ENCODE data around the gene APOD.

APOD gene

GRCh38 chr3:195548006-195548405 lies 35.7 kb downstream of the APOD start:
- Histone ChIP-seq H3K36me3 (ENCODE audit: insufficient read depth, low read length) (no peaks in the 10 kb centered on the region), H3K4me3 (no peak overlapping the region), H3K27ac (no peak overlapping the region), H3K9ac (ENCODE audit: insufficient read length) (no peak overlapping the region), H3K9me3 (ENCODE audit: low read depth, low read length) (no peaks in the 10 kb centered on the region)
- DNase-seq (ENCODE audit: low read depth, low spot score), result no peak
- TF ChIP-seq FOXP2 (optimal IDR thresholded peaks at IDR 0.05; ENCODE audit: control extremely low read depth, extremely low read length, insufficient read depth), result no peak
- TF ChIP-seq EZH2 (IDR thresholded peaks at IDR 0.05), result no peak
- no peak for TF ChIP-seq POLR2AphosphoS5 (IDR thresholded peaks at IDR 0.05; ENCODE audit: borderline replicate concordance, low read depth, low read length)

DNA sequence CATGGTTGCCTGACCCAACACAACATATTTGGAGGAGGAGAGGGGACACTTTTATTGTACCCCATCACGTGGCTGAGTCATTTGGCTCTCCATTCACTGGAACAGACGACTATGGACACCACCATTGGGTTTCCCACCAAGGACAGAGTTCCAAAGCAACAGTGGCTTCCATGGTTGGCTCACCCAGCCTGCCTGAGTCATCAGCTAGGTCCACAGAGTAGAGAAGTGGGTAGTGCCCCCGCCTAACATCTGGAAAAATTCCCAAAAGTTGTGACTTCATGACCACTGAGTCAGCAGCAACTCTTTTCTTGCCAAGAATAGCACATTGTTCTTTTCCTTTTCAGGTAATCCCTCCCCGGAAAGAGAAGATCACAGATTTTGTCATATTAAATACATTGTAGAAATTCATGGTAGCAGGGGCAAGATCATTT lies 37.6 kb downstream of the APOD start:
- Histone ChIP-seq H3K27ac (no peak overlapping the region), H3K9me3 (ENCODE audit: low read depth, low read length) (no peaks in the 10 kb centered on the region), H3K9ac (ENCODE audit: insufficient read length) (peak overlapping the region; percentile 32), H3K4me3 (no peak overlapping the region), H3K36me3 (ENCODE audit: insufficient read depth, low read length) (no peaks in the 10 kb centered on the region)
- no peak for DNase-seq (ENCODE audit: low read depth, low spot score)
- TF ChIP-seq EZH2 (IDR thresholded peaks at IDR 0.05) (no peak), FOXP2 (optimal IDR thresholded peaks at IDR 0.05; ENCODE audit: control extremely low read depth, extremely low read length, insufficient read depth) (no peak), POLR2AphosphoS5 (IDR thresholded peaks at IDR 0.05; ENCODE audit: borderline replicate concordance, low read depth, low read length) (no peak)

- H3K27ac ChIP-seq, result no peak overlapping the region
- no peaks in the 10 kb centered on the region for H3K36me3 ChIP-seq (ENCODE audit: insufficient read depth, low read length)
- no peaks in the 10 kb centered on the region for H3K9me3 ChIP-seq (ENCODE audit: low read depth, low read length)
- no peak overlapping the region for H3K4me3 ChIP-seq
- DNase-seq (ENCODE audit: low read depth, low spot score), result no peak
- TF ChIP-seq POLR2AphosphoS5 (IDR thresholded peaks at IDR 0.05; ENCODE audit: borderline replicate concordance, low read depth, low read length) (no peak), FOXP2 (optimal IDR thresholded peaks at IDR 0.05; ENCODE audit: control extremely low read depth, extremely low read length, insufficient read depth) (no peak), EZH2 (IDR thresholded peaks at IDR 0.05) (no peak)
- H3K9ac ChIP-seq (ENCODE audit: insufficient read length), result no peak overlapping the region
These were observed 39.1 kb downstream of the APOD start for GRCh38 chr3:195544634-195545033.

DNA sequence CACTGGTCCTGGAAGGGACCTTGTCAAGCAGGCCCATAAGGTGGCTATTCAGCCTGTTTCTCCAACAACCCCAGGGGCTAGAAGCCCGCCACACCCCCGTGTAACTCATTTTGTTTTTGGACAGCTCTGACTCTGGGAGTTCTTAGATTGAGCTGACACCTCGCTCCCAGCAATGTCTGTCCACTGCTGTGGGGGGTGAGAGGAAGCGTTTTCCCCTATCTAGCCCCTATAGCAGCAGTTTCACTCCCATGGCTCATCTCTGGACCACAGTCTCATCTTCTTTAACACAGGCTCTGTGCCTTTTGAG lies 39.6 kb downstream of the APOD start:
- no peak for DNase-seq (ENCODE audit: low read depth, low spot score)
- Histone ChIP-seq H3K36me3 (ENCODE audit: insufficient read depth, low read length) (no peaks in the 10 kb centered on the region), H3K27ac (no peak overlapping the region), H3K4me3 (no peak overlapping the region), H3K9ac (ENCODE audit: insufficient read length) (no peak overlapping the region), H3K9me3 (ENCODE audit: low read depth, low read length) (no peaks in the 10 kb centered on the region)
- no peak for TF ChIP-seq POLR2AphosphoS5 (IDR thresholded peaks at IDR 0.05; ENCODE audit: borderline replicate concordance, low read depth, low read length)
- no peak for TF ChIP-seq EZH2 (IDR thresholded peaks at IDR 0.05)
- no peak for TF ChIP-seq FOXP2 (optimal IDR thresholded peaks at IDR 0.05; ENCODE audit: control extremely low read depth, extremely low read length, insufficient read depth)

DNA sequence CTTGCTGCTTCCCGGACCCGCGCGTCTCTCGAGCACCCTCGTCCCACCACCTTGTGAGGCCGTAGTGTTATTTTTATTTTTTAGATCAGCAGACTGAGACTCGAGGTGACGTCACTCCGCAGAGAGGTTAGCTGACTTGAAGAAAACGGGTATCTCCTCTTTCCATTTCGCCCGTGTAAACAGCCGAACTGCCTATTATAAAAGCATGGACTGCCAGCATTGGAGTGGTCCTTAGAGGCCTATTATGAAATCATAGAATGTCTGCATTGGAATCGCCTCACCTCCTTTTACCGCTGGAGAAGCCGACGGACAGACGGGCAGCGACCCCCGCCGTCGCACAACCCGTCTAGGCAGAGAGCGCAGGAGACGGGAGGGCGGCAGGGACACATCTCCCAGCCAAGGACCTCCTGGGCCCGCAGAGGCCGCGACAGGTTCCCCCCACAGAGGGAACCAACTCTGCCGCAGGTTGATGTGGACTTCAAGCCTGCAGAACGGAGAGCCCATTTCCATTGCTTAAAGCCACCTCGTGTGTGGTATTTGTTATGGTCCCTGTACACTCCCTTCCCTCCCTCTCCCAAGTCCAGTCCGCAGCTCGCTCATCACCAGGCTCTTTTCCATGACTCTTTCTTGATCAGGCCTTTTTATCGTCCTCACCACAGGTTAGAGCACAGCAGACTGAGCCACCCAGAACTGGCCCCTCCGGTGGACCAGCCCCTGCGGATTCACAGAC lies 40.1 kb downstream of the APOD start:
- H3K27ac ChIP-seq, result no peak overlapping the region
- H3K9me3 ChIP-seq (ENCODE audit: low read depth, low read length), result no peaks in the 10 kb centered on the region
- DNase-seq (ENCODE audit: low read depth, low spot score), result no peak
- TF ChIP-seq POLR2AphosphoS5 (IDR thresholded peaks at IDR 0.05; ENCODE audit: borderline replicate concordance, low read depth, low read length) (peak; percentile 57; the same call in 1 of the 2 replicates), FOXP2 (optimal IDR thresholded peaks at IDR 0.05; ENCODE audit: control extremely low read depth, extremely low read length, insufficient read depth) (no peak), EZH2 (IDR thresholded peaks at IDR 0.05) (no peak)
- peak overlapping the region; percentile 69 for H3K9ac ChIP-seq (ENCODE audit: insufficient read length)
- H3K4me3 ChIP-seq, result peak overlapping the region; percentile 90
- H3K36me3 ChIP-seq (ENCODE audit: insufficient read depth, low read length), result no peaks in the 10 kb centered on the region

DNA sequence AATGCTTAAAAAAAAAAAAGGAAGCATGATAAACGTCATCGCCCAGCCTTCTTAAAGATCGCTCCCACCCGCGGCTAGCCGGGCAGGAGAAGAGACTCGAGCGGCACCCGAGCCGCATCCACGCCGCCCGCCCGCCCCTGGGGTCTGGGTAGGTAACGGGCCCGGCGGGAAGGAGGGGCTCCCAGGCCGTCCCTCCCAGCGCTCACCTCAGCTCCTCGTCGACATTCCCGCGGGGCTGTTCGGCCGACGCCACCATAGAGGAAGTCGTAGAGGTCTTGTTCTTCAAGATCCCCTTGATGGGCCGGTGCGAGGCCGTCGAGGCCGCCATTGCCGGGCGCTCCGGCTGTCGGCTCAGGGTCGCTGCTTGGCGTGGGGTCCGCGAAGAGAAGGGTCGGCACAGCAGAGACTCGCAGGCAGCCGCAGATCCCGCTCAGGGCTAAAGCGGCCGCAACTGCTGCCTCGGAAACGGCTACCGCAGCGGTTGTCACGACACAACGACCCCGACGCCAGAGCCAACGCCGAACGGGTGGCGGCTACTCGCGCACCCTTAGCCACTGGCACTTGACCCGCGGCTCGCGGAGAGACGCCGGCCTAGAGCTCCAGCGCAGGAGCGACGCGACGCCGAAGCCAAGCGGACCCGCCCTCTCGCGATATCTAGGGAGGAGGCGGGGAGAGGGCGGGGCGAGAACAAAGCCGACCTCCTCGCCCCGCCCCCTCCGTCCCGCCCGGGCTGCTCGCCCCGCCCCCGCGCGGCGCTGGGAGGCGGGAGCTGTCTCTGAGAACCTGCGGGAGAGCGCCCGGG lies 40.8 kb downstream of the APOD start, which contains the start of gene PPP1R2:
Gene PPP1R2 (minus strand): TSS at position 628 of the 802 bp plus-strand sequence. CDS start 300 bp downstream, at position 328.
- TF ChIP-seq POLR2AphosphoS5 (IDR thresholded peaks at IDR 0.05; ENCODE audit: borderline replicate concordance, low read depth, low read length) (peak; percentile 97), FOXP2 (optimal IDR thresholded peaks at IDR 0.05; ENCODE audit: control extremely low read depth, extremely low read length, insufficient read depth) (no peak), EZH2 (IDR thresholded peaks at IDR 0.05) (no peak)
- no peak within 1 kb of the TSS for H3K27ac ChIP-seq
- peak within 1 kb of the TSS; percentile 90 for H3K4me3 ChIP-seq
- H3K9me3 ChIP-seq (ENCODE audit: low read depth, low read length), result no peaks in the 10 kb centered on the region
- H3K9ac ChIP-seq (ENCODE audit: insufficient read length), result peak within 1 kb of the TSS; percentile 89
- no peaks in the 10 kb centered on the region for H3K36me3 ChIP-seq (ENCODE audit: insufficient read depth, low read length)
- no peak for DNase-seq (ENCODE audit: low read depth, low spot score)

DNA sequence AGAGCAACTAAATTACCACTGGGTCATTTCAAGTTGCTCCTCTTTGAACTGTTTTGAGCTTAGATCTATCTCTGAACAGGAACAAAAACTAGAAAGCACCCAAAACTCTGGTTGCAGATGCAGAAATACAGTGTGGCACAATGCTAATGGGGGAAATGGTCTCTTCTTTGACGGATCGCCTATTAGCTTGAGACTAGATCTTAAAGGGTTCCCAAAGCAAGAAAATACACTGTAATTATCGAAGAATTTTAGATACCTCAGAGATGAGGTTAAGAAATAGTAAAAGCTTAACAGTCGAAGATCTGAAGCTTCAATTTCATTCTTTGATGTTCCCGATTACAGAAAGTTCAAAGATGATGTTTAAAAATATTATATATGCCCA lies 41.4 kb downstream of the APOD start:
- Histone ChIP-seq H3K36me3 (ENCODE audit: insufficient read depth, low read length) (no peaks in the 10 kb centered on the region), H3K9ac (ENCODE audit: insufficient read length) (peak overlapping the region; percentile 89), H3K27ac (no peak overlapping the region), H3K9me3 (ENCODE audit: low read depth, low read length) (no peaks in the 10 kb centered on the region), H3K4me3 (peak overlapping the region; percentile 90)
- TF ChIP-seq EZH2 (IDR thresholded peaks at IDR 0.05) (no peak), POLR2AphosphoS5 (IDR thresholded peaks at IDR 0.05; ENCODE audit: borderline replicate concordance, low read depth, low read length) (no peak), FOXP2 (optimal IDR thresholded peaks at IDR 0.05; ENCODE audit: control extremely low read depth, extremely low read length, insufficient read depth) (no peak)
- no peak for DNase-seq (ENCODE audit: low read depth, low spot score)

GRCh38 chr3:195540511-195540910 lies 43.2 kb downstream of the APOD start:
- Histone ChIP-seq H3K36me3 (ENCODE audit: insufficient read depth, low read length) (no peaks in the 10 kb centered on the region), H3K9me3 (ENCODE audit: low read depth, low read length) (no peaks in the 10 kb centered on the region), H3K4me3 (no peak overlapping the region; the same call in 1 of the 2 replicates), H3K27ac (no peak overlapping the region), H3K9ac (ENCODE audit: insufficient read length) (no peak overlapping the region)
- DNase-seq (ENCODE audit: low read depth, low spot score), result no peak
- TF ChIP-seq FOXP2 (optimal IDR thresholded peaks at IDR 0.05; ENCODE audit: control extremely low read depth, extremely low read length, insufficient read depth), result no peak
- no peak for TF ChIP-seq EZH2 (IDR thresholded peaks at IDR 0.05)
- TF ChIP-seq POLR2AphosphoS5 (IDR thresholded peaks at IDR 0.05; ENCODE audit: borderline replicate concordance, low read depth, low read length), result no peak

All from SK-N-MC (cell line).